Measurements from ENCODE around the gene SH3BP4.

The SH3BP4 gene, protein sequence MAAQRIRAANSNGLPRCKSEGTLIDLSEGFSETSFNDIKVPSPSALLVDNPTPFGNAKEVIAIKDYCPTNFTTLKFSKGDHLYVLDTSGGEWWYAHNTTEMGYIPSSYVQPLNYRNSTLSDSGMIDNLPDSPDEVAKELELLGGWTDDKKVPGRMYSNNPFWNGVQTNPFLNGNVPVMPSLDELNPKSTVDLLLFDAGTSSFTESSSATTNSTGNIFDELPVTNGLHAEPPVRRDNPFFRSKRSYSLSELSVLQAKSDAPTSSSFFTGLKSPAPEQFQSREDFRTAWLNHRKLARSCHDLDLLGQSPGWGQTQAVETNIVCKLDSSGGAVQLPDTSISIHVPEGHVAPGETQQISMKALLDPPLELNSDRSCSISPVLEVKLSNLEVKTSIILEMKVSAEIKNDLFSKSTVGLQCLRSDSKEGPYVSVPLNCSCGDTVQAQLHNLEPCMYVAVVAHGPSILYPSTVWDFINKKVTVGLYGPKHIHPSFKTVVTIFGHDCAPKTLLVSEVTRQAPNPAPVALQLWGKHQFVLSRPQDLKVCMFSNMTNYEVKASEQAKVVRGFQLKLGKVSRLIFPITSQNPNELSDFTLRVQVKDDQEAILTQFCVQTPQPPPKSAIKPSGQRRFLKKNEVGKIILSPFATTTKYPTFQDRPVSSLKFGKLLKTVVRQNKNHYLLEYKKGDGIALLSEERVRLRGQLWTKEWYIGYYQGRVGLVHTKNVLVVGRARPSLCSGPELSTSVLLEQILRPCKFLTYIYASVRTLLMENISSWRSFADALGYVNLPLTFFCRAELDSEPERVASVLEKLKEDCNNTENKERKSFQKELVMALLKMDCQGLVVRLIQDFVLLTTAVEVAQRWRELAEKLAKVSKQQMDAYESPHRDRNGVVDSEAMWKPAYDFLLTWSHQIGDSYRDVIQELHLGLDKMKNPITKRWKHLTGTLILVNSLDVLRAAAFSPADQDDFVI

DNA sequence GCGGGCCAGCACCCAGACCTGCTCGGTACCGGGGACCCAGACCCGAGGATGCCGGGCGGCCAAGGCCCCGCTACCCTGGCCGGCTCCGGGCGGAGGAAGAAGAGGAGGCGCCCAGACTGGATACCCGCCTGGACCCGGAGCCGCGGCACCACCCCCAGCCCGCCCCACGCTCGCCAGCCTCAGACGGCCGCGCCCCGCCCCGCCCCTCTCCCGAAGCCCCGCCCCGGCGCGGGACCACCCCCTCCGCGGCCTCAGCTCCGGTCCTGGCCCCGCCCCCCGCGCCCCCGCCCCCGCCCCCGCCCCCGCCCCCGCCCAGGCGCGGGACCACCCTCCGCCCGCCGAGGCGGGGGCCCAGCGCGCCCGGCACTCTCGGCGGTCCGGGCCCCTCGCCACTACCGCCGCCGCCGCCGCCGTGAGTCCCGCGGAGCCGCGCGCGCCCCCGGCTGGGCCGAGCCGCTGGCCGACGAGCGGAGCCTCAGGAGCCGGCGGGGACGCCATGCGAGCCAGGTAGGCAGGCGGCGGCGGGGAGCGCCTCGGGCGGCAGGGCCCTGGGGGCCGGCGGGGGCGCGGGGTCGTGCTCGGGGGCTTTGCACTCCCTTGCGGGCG is at the start of gene SH3BP4:
TSS of gene SH3BP4 (plus strand) at position 354 of the 606 bp plus-strand sequence. CDS start 82,986 bp downstream, outside the sequence.
- peak; percentile 11 to 26 for DNase-seq (ENCODE audit: low read depth in 2 of 2)

DNA sequence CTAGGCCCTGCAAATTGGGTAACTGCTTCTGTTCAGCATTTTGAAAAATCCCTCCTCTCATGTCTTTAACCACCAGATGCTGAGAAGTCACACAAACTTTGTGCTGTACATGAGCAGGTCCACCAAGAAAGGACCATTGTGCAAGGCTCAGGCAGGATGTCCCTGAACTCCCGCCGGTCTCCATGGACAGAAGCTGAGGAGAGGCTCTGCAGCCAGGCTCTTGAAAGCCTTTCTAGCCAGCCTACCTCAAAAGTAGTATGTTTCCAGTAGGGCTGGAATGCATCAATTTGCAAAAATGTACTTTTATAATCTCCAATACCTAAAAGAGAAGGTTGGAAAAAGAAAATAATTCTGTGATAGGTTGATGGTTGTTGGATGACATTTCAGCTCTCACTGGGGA is 47.0 kb upstream of the SH3BP4 start:
- DNase-seq (ENCODE audit: low read depth in 2 of 2): no peak

DNA sequence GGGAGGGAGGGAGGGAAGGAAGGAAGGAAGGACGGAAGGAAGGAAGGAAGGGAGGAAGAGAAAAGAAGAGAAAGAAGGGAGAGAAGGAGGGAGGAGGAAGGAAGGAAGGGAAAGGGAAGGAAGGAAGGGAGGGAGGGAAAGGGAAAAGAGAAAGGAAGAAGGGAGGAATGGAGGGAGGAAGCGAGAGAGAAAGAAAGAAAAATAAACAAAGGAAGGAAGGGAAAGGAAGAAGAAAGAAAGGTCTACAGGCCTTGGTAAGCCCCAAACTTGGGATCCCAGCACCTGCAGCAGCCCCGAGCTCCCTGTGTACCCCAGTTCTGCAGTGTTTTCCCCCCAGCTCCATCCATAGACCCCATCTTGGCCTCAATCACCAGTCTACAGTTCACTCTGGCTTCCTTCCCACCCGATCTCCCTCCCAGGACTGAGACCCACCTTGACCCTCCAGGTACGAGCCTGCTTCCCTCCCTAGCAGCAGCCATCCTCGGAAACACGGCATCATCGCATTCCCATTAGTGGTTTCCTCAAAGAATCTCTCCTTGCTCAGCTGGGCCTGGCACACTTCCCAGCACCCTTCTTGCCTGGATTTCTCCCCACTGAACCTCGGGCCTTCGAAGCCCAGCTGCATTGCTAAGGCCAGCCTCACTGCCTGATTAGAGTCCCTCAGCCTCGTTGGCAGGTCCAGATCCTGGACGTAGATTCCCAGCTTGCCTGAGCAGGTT is 46.1 kb upstream of the SH3BP4 start:
- no peak for DNase-seq (ENCODE audit: low read depth in 2 of 2)

DNA sequence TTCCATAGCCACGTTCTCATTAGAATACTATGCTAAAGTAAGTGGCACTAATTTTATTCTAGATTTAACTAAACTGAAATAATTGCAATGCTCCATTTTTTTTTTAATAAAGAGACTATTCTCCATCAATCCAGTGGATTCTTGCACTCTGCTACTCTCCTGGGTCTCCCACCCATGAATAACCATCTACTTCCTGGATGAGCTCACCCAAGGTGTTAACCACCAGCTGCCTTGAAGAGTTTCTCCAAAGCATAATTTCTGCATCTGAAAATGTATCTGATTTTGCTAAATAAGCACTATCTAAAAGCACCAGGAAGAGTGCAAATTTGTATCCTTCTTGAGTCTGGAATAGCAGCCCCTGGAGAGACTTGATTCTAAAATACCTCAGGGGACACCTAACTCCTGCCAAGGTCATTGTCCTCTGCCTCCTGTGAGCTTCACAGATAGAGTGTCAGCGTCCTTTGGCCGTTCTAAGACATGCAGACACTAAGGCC is 41.6 kb upstream of the SH3BP4 start:
- no peak for DNase-seq (ENCODE audit: low read depth in 2 of 2)

DNA sequence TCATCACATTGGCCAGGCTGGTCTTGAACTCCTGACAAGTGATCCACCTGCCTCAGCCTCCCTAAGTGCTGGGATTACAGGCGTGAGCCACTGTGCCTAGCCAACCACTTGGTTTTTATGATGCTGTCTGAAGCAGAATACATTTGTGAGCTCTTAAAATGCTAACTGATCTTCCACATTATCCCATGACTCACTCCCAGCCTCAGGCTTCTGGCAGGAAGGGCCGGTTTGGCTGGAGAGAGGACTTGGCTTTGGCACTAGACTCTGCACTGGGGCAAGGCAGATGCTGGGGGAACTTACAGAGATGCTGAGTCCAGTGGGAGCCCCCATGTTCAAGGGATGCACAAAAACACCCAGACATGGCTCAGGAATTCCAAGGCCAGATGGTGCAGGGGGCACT is 40.5 kb upstream of the SH3BP4 start:
- no peak for DNase-seq (ENCODE audit: low read depth in 2 of 2)

DNA sequence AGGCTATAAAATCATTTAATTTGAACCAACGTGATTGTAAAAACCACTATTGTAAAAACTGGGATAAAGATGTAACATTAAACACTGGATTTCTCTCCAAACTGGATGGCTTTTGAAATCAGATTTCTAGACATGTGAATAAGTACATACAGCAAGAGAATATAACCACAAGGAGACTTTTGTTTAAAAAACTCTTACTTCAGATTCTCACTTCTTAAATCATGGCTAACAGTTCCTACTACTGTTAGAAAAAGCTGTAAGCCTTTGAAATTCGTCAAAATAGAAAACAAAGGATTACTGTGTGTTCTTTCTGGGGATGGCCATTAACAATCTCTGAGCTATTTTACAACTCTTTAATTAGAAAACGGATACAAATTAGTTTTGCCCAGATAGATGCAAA is 39.4 kb upstream of the SH3BP4 start:
- no peak for DNase-seq (ENCODE audit: low read depth in 2 of 2)

DNA sequence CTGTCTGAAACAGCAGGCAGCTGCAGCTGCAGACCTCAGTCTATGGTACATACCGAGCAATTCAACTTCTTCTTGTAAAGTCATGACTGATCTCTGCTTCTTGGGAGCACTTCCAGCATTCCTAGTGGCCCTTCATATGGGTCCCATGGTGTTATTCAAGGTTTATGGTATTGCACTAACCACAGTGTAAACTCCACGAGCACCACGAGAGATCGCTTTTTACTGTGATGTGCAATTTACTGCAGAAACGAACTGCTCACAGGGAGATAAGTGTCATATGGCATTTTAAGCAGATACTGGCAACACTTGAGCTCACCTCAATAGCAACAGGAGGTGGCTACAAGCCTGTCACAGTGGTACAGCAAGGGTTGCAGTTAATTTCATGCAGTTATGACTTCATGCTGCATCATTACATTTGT is 38.6 kb upstream of the SH3BP4 start:
- DNase-seq (ENCODE audit: low read depth in 2 of 2): no peak

DNA sequence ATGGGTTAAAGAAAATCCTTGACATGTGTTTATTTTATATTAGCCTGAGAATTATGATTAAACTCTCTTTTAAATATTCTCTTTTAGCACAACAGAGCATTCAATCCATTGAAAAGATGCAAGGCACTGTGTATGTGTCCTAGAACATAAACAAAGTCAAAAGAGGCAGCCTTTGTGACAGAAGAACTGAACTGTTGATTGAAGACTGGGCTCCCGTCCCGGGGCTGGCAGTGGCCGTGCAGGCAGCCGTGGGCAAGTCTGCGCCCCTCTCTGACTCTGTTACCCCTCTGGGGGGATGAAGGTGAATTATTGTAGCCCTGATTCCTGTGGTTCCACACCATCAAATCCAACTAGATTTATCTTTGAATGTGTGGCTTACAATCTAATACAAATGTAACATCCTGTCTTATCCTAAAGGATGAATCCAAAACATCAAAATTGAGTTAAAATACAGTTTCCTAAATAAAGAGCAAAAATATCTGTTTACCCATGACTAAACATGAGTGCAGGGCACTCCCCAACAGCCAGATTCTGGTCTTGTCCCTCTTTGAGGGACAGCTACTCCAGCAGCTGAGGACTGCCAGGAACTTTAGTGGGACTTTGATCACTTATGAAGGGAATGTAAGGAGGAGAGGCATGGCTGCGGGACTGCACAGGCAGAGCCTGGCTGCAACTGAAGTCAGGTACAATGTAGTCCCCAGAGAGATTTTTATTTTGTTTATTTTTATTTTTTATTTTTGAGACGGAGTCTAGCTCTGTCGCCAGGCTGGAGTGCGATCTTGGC is 37.3 kb upstream of the SH3BP4 start:
- no peak for DNase-seq (ENCODE audit: low read depth in 2 of 2)

DNA sequence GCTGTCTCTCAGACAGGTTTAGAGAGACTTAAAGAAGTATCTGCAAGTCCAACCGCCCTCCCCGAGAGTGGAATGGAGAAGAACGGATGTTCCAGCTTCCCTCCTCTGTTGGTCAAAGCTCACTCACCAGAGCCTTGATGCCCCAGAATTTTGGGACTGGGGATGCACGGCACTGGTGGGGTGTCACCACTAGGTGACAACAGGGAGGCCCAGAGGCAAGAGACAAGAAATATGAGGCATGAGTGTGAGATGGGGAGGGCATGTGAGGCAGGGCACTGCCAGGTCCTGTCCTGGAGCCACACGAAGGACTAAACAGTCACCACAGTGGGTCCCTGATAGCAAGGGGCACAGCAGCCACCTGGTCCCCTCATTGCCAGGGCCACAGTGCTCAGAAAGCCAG is 35.1 kb upstream of the SH3BP4 start:
- no peak for DNase-seq (ENCODE audit: low read depth in 2 of 2)

DNA sequence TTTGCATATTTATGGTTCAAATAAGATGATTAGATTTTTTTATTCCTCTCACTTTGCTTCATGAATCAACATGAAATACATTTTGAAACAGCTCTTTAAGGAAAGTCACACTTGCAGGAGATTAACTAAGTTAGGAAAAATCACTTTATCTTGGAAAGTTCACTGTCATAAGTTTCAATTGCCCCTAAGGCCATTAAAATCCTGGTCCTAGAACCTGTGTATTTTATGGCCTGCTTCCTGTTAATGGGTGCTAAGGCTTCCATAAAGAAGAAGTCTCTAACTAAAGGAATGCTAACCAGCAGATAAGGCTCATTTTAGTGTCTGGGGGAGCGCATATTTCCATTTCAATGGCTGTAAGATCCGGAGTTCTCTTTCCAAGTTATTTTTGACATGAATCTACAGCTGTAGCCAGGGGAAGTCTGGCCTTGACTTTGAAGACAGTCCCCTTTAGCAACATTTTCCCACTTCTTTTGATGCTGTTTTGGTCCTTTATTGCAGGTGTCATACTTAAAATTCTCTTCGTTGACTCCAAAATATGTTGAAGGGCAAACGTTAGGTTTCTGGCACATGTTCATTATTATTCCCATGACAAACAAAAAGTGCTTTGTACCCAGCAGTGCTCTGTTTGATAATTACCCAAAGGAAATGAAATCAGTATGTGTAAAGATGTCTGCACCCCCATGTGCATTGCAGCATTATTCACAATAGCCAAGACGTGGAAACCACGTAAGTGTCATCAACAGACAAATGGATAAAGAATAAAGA is 34.4 kb upstream of the SH3BP4 start:
- DNase-seq (ENCODE audit: low read depth in 2 of 2): no peak

DNA sequence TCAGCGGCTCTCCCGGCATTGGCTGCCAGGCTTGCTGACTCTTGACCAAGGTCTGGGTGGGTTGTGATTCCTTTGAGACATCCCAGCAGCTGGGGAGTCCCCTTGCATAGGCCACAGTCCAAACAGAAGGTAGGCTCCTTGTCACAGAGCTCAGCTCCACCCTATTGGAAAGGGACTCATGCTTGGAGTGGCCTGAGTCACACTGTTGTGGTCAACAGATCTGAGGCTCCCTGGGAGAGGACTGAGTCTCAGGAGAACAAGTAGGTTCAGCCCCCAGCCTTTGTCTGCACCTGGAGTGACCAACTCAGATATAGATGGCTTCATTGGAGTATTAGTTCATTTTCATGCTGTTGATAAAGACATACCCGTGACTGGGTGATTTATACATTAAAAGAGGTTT is 32.1 kb upstream of the SH3BP4 start:
- DNase-seq (ENCODE audit: low read depth in 2 of 2): no peak

DNA sequence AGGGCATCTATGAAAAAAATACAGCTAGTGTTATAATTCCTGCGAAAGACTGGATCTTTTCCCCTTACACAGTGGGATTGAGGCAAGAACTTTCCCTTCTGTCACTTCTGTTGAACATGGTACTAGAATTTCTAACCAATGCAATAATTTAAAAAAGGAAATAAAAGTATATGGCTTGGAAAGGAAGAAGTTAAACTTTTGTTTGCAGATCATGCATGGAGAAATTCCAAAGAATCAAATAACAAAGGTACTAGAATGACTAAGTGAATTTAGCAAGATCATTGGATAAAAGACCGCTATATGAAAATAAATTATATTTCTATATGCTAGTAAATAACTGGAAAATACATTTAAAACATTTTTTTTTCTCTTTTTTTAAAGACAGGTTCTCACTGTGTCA is 31.0 kb upstream of the SH3BP4 start:
- DNase-seq (ENCODE audit: low read depth in 2 of 2): no peak

DNA sequence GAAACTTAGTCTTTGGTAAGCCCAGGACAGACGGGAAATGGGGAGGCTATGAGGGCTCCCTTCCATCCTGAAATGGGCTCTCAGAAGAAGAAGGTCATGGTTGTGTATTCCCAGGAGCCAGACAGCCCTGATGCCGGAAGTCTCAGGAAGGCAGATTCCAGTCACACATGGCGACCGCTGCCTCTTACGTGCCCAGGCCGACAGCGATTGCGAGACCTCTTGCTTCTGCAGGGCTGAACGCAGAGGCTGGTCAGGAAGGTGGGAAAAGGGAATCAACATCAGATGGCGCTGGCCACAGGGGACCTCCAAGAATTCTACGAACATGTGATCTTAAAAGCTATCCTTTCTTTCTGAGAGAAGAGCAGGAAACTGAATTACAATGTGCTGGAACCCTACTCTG is 22.8 kb upstream of the SH3BP4 start:
- DNase-seq (ENCODE audit: low read depth in 2 of 2): no peak

DNA sequence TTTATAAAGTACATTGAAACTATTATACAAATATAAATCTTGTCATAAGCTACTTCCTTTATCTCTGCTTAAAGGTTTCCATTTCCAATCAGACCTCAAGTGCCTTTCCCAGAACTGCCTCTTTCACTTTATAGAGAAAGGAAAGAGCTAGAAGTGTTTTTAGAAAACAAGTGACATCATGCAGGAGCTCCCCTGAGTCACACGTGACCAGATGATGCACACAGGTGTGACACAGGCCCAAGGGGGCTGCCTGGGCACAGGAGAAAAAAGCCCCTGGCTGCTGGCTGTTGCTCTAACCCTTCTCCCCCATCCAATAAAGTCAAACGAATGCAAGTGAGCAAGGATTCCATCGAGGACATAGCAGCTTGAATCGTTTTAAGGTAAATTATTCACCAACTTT is 21.4 kb upstream of the SH3BP4 start:
- no peak for DNase-seq (ENCODE audit: low read depth in 2 of 2)

DNA sequence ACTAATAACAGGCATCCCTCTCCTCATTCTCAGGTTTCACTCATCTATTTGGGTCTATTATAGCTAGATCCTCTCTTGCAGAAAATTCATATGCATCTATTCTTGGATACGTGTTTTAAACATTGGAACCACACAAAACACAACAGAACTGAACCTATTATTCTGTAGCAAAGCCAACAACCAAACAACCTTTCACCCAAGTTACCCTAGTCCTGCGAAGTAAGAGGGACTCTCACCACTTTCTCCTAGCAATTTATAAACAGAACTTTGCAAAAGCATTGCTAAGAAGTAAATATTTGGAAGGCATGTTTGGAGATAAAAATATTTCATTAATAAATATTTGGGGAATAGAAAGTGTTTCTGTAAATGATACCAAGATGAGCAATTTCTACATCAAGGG is 20.4 kb upstream of the SH3BP4 start:
- DNase-seq (ENCODE audit: low read depth in 2 of 2): no peak

DNA sequence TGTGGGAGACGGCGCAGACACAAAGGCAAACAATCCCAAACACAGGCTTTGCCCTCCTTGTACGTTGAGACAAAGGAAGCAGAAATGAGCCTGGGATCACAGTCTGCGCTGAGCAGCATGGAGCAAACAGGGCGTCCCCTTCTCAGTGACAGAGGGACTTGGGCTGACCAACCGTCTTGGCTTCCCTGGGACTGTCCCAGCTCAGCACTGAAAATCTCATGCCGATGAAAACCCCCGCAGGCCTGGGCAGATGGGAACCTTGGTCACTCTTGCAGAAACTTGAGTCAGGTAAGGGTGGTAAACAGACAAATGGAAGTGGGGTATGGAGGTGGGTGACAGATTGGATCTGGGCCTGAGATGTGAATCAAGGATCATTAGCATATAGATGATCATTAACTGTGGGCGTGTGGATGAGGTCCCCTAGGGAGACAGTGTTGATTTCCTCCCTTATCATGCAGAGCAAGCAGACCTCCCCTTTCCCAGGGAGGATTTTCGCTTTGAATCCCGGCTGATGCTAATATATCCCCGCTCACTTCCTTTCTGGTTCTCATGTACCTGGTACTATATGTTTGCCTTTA is 19.1 kb upstream of the SH3BP4 start:
- no peak for DNase-seq (ENCODE audit: low read depth in 2 of 2)

DNA sequence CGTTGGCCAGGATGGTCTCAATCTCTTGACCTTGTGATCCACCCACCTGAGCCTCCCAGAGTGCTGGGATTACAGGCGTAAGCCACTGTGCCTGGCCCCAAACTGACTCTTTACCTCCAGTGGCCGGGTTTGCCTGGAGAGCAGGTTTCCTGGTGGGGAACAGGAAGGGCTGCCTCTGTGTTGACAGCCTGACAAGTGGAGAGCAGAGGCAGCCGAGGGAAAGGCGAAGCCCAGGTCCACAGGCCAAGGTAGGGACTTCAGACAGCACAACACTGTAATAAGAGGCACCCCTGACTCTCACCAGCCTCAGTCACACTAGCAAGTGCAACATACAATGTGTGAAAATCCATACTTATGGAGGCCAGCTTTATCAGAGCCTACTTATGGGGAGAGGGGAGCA is 16.5 kb upstream of the SH3BP4 start:
- DNase-seq (ENCODE audit: low read depth in 2 of 2): no peak

DNA sequence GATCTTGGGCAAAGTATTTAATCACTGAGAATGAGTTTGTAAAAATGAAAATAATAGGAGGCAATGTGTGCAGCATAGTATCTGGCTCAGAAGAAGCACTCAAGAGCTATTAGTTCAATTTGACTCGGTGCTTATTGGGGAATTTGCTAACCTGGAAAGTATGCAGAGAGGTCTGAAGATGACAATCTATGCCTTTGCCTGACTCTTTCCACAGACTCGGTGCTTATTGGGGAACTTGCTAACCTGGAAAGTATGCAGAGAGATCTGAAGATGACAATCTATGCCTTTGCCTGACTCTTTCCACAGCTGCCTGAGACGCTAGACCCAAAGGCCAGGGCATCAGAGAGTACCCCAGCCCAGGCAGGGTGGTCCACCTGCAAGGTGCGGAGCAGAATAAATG is 12.2 kb upstream of the SH3BP4 start:
- no peak for DNase-seq (ENCODE audit: low read depth in 2 of 2)

DNA sequence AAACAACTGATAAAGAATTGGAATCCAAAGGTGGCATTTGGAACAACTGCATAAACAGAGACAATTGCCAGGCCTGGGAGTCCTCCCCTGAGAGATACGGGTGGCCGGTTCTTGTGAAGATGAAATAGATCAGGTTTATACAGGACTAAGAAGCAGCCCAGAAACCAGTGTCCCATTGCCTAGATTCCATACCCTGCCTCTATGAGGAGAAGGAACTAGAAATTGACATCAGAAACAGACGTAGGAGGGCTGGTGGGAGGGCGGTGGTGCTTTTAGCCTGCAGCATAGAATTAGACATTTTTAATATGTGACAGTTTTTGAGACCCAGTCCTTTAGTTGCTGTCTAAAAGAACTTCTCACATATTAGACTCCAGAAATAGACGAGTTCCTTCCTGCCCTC is 11.8 kb upstream of the SH3BP4 start:
- no peak for DNase-seq (ENCODE audit: low read depth in 2 of 2)

DNA sequence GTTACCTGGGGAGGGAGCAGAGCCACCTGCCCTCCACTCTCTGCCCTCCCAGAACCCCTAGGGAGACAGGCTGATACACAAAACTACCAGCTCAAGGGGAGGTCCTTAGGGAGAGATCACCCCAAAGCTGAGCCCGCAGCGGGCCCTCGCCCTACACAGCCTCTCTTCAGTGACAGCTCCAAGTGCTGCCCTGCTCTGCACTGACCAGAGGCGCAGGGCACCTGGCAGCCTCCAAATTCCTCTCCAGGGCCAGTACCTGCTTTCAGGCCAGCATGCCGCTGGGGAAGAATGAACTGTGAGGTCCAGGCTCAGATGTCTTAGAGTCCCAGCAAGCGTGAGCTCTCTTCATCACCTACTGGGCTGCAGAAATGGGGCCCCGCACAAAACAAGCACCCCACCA is 11.3 kb upstream of the SH3BP4 start:
- DNase-seq (ENCODE audit: low read depth in 2 of 2): no peak
